HG02884 (cell line): ENCODE results near the gene CRYBA1.
"Not testable (repeated sequence)": the region's sequence is repeated elsewhere in the genome, so short reads cannot be mapped to it uniquely, and the experiment has no call there.

Experiments
- ATAC-seq: cut with Tn5 transposase; IDR thresholded peaks from one replicate; pipeline ENCODE4 v1.9.1; 2021; ENCODE audit warnings: mild to moderate bottlenecking, moderate library complexity; ENCODE audit not compliant: unreplicated experiment

CRYBA1 gene, protein sequence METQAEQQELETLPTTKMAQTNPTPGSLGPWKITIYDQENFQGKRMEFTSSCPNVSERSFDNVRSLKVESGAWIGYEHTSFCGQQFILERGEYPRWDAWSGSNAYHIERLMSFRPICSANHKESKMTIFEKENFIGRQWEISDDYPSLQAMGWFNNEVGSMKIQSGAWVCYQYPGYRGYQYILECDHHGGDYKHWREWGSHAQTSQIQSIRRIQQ

DNA sequence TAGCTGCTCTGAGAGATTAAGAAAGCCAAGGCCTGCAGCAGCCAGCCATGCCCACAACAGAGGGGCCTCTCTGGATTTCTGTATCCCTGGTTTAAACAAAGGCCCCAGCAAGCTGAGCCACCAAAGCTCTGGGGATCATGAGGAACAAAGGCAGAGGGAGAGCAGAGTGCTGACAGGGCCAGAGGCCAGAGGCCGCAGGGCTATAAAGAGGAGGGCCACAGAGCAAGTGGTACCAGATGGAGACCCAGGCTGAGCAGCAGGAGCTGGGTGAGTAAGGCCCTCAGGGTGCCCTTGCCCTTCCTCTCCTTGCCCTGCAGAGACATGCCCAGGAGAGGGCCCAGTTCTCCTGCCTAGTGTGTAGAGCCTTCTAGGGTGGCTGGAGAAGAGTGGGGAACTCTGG, at the start of gene CRYBA1:
Gene CRYBA1 (plus strand): TSS at position 232 of the 400 bp plus-strand sequence. CDS start 5 bp downstream, at position 237.
- no peak for ATAC-seq

DNA sequence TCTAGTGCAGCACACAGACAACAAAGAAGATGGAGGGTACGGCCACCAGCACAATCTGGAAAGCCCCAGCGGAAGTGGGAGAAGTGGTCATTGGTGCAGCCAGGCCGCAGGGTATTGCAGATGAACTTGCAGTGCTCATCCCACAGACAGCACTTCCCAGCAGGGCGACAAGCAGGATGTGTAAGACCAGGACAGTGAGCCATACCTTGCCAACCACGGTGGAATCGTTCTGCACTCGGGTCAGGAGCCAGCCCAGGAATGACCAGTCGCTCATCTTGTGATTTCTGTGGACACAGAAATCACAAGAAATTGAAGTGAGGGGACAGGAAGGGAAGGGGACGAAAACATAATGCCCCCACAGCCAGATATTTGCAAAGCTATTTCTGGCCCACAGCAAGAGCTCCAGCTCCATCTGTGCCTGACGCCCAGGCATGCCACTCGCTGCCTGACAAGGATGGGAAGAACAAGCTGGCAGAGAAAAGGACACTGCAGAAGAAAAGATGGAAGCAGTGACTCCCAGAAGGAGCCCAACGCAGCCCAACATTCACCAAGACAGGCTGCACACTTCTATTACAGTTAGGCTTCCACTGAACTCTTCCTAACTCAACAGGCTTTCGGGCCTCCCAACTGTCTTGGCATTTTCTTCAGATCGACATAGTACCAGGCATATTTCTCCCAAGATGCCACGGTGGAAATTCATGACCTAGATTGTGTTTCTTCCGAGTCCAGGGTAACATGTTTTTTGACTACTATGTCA, 49.0 kb upstream of the CRYBA1 start:
- ATAC-seq, result no peak

DNA sequence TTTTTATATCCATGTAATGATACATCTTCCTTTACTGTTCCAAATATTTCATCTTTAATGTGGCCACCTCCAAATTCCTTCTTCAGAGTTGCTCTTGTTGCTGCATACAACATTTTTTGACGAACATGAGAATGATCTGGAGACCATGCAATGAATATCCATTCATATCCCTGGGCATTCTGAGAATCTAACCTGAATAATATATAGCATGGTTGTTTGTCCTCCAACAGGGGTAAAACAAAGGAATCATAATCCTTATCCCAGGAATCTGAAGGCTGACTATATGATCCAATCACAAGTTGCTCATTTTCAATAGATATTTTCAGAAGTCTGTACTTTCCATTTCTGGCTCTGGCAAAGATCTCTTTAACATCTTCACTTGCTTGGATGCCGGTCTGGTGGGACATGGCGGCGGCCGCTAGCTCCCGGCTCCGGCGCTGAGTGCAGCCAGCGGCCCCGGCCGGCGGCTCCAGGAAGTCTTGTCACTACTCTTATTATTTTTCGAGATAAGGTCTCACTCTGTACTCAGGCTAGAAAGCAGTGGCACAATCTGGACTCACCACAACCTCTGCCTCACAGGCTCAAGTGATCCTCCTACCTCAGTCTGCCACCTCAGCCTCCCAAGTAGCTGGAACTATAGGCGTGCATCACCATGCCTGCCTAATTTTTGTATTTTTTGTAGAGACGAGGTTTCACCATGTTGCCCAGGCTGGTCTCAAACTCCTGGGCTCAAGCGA, 42.4 kb upstream of the CRYBA1 start:
- not testable (repeated sequence) for ATAC-seq

DNA sequence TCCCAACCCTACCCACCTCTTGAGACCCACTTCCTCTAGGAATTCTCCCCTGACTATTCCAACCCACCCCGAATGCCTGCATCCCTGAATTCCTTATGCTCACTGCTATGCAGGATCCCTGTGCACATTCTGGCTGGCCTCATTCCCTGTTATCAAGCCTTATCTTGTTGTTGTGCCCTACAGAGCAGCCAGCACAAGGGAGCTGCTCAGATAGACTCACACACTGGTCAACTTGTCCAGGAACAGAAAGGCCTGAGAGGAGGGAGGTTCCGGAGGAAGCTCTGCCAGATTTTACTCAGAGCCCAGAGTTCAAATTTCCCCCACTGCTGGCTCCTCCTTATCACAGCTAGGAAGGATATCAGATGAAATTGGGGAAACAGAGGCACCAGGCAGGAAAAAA, 41.6 kb upstream of the CRYBA1 start:
- ATAC-seq, result no peak

DNA sequence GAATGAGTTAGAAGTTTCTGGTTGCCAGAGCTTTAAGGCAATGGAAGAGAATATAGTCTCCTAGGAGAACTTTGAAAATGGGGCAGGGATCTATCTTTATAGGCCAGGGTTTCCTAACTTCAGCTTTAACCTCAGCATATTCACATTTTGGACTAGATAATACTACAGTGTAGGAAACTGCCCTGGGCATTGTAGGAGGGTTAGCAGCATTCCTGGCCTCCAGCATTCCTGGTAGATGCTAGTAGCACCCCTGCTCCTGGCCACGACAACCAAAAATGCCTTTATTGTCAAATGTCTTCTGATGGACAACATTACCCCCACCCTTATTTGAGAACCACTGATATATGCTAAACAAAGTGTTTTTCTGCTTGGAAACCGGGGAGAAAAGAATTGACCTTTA, 38.7 kb upstream of the CRYBA1 start:
- ATAC-seq, result no peak

DNA sequence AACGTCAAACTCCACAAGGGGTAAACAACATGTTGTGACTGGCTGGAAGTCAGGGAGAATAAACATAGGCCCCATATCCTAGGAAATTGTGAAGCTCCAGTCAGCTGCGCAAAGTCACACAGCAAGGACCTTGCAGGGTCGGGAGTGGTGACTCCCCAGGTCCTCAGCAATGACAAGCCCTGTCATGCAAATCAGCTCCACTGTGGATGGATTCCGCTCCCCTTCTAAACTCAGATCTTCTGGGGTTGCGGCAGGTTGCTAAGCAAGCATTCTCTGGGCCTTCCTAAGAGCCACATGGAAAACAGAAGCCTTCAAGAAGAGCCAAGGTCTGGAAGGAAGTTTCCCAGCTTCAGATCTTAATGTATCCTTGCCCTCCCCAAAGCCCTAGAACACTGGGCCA, 37.6 kb upstream of the CRYBA1 start:
- ATAC-seq, result no peak

DNA sequence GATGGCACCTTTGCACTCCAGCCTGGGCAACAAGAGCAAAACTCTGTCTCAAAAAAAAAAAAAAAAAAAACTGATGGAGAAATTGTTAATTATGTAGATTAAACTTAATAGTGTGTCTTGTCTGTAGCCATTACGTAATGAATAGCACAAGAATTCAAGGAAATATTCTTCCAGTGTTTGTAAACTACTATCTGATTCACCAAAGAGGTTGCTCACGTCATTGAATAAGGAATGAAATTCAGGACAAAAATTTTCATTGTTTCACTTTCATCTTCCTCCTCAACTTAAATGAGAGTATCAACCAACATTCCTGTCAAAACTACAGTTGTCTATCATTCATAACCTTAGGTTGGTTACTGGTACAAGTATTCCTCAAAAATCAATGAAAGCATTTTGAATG, 35.8 kb upstream of the CRYBA1 start:
- no peak for ATAC-seq

DNA sequence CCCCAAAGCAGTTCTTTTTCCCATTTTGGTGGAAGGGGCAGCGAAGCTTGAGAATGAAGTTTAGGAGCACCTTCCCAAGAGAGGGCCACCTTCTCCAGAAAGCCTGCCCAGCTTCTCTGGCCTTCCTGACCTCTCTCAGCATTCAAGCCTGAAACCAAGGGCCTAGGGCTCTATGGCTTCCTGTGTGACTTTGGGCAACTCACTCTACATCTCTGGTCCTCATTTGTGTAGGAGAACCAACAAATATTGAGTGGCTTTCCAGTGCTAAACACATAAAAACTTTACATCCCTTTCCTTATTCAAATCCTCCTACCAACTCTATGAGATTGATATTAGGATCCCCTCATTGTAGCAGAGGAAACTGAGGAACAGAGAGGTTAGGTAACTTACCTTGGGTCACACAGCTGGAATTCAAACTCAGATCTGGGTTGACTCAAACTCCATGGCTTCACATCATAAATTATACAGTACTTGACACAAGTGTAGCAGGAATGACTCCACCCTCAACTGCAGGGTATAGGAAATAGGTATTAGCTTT, 34.5 kb upstream of the CRYBA1 start:
- no peak for ATAC-seq

DNA sequence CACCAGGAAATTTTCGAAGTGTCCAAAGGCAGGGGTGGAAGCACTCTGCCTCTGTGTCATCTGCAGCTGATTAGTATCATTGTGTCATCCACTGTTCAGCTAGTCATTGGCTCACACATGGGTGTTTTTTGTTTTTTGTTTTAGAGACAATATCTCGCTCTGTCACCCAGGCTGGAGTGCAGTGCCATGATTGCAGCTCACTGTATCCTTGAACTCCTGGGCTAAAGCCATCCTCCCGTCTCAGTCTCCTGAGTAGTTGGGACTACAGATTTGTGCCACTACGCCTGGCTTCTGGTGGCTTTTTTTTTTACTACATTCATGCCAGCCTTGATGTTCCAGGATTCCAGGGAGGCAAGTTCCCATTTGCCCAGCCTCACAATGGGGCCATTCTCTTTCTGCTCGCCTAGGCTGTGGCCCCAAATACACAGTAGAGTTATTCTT, 34.0 kb upstream of the CRYBA1 start:
- ATAC-seq, result no peak

DNA sequence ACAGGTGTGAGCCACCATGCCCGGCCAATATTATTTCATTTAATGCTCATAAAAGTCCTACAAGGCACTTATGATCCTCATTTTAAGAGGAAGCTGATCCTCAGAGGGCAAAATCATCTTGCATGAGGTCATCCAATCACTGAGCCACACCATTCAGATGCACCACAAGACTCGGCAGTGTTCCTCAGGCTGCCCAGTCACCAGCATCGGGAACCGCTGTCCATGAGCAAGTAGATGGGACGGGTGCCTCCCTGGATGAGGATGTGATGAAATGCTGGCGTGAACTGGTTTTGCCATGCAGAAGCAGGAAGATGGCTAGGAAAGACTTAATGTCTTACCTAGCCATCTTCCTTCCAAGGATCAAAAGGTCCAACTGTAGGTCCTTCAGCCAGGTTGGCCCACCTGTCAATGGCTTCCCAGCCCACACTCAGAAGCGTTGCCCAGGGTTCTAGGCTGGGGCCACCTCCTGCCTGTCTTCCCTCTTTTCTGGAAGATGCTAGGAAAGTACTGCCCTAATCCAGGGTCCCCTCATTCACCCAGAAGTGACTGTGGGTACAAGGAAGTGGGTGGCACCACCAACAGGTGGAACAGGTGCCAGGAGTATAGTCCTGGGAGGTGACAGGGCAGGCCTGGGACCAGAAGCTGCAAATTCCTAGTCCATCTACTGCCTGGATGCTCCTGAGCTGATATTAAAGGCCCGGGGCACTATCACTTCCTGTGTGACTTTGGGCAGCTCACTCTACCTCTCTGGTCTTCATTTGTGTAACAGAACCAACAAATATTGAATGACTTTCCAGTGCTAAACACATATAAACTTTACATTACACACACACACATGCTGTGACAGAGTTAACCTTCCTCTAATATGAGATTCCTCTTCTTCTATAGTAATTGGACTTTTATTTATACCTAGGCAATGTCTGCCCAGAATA, 32.2 kb upstream of the CRYBA1 start:
- no peak for ATAC-seq

DNA sequence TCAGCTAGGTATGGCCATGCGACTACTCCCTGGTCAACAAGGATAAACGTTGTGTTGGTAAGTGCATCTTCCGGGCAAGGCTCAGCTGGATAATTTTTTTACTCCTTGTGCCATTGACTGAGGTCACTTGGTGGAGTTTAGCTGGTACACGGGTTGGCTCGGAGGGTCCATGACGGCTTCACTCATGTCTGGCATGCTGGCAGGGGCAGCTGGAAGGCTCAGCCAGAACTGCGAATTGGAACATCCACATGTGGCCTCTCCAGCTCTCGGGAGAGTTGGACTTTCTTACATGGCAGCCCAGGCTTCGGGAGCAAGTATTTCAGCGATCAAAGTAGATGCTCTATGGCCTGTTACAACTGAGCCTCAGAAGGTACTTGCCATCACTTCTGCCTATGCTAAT, 31.5 kb upstream of the CRYBA1 start:
- no peak for ATAC-seq

DNA sequence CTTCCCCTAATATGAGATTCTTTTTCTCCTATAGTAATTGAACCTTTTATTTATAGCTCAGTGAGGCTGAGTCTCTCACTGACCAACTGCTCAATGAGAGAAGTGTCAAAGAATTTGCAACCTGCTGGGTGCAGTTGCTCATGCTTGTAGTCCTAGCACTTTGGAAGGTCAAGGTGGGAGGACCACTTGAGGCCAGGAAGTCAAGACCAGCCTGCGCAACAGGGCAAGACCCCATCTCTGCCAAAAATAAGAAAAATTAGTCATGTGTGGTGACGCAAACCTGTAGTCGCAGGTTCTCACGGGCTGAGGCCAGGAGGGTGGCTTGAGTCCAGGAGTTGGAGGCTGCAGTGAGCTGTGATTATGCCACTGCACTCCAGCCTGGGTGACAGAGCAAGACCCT, 30.9 kb upstream of the CRYBA1 start:
- no peak for ATAC-seq

DNA sequence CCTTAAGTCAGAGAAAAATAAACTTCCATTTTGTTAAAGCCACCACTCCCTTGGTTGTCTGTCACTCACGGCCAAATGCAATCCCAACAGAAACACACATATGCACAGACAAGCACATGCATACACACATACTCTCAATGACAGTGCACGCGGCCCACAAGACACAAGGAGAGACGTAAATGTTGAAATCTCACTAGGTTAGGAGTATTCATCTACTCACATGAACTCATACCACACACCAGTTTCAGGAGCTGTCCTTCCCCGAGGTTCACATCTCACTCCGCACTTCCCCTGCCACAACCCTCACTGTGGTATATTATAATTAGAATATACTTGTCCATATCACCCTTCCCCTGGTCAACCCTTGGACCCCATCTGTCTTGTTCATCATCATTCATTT, 30.5 kb upstream of the CRYBA1 start:
- ATAC-seq, result no peak

DNA sequence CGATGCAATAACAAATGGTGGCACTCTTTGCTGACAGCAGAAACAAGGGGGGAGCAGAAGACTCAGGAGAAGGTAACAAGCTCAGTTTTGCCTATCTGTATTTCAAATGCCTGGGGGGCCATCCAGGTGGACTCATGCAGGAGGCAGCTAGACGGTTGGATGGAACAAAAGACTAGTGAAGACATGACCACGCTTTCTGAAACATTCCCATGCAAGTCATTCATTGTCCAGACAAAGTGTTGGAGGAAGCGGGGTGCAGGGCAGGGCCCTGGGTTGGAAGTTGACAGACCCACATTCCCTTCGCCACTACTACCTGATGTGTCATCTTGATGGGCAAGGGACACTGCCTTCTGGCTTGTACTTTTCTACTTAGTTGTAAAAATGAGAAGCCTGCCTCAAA, 29.8 kb upstream of the CRYBA1 start:
- no peak for ATAC-seq

DNA sequence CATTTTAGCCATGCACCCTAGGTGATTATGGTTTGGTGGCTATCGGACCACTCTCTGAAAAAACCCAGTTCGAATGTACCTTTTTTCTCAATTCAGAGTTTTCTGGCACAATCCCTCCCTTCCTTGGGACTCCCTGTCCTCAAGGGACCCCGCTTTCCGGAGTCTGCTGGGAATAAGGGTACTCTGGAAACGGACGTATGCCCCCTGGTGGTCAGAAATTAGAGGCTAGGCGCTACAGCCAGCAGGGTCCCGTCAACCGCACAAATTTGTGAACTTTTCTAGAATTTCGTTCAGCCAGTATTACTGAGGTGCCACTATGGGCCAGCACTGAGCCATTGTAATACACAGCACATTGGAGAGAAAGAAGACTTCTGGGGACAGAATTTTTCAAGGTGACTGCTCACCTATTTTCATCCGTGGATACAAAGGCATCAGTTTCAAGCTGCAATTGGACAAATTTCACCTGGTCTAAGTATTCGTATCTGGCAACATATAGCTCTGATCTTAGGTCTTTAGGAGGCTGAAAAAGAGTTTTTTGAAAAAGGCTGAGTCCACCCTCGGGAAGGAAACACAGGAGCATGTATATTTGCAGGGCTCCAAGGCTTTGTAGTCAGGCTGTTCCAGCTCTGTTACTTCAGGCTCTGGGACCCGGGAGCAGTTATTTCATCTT, 27.1 kb upstream of the CRYBA1 start:
- ATAC-seq, result no peak

DNA sequence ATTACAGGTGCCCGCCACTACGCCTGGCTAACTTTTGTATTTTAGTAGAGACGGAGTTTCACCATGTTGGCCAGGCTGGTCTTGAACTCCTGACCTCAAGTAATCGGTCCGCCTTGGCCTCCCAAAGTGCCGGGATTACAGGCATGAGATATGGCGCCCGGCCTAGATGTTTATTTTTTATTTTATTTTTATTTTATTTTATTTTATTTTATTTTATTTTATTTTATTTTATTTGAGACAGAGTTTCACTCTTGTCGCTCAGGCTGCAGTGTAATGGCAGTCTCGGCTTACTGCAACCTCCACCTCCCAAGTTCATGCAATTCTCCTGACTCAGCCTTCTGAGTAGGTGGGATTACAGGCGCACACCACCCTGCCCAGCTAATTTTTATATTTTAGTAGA, 25.3 kb upstream of the CRYBA1 start:
- not testable (repeated sequence) for ATAC-seq

DNA sequence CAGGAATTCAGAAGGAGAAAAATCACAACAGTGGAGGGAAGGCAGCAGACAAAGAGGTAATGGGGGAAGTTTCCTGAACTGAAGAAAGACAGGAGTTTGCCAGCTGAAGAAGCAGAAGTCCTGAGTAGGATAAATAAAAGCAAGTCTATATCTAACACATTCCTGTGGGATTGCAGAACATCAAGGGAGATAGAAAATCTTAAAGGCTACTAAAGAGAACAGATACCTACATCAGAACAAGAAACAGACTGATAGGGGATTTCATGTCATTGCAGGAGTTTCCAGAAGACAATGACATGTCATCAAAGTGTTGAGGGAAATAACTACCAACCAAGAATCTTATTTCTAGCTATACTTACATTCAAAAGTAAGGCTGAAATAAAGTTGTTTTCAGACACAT, 21.3 kb upstream of the CRYBA1 start:
- no peak for ATAC-seq

DNA sequence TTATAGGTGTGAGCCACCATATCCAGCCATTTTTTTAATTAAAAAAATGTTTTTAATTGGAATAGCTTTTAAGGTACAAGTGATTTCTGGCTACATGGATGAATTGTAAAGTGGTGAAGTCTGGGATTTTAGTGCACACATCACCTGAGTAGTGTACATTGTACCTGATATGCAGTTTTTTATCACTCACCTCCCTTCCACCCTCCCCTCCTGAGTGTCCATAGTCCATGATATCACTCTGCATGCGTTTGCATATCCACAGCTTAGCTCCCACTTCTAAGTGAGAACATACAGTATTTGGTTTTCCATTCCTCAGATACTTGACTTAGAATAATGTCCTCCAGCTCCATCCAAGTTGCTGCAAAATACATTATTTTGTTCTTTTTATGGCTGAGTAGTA, 13.4 kb upstream of the CRYBA1 start:
- ATAC-seq, result no peak

DNA sequence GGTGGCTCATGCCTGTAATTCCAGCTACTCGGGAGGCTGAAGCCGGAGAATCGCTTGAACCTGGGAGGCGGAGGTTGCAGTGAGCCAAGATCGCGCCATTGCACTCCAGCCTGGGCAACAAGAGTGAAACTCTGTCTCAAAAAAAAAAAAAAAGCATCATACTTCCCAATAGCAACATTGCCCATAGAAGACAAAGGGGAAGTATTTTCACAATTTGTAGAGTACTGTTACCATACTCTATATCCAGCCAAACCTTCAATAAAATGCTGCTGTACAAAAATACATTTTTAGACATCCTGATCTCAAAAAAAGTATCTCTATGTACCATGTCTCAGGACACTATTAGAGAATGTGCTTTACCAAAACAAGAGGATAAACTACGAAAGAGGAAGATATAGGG, 11.7 kb upstream of the CRYBA1 start:
- not testable (repeated sequence) for ATAC-seq

DNA sequence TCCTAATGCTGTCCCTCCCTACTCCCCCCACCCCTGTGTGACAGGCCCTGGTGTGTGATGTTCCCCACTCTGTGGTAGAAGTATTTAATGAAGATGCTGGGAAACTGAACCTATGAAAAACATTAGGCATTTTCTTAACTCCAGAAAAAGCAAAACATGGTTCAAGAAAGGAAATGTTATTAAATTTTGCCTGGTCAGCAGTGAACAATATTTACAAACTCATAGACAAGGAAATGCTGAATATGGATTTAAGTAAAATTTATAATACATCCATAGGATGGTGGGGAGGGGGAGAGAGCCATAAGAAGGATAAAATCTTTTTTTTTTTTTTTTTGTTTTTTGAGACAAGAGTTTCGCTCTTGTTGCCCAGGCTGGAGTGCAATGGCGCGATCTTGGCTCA, 10.8 kb upstream of the CRYBA1 start:
- no peak for ATAC-seq
